A549 (cell line): ENCODE results near the gene FUT3. TPM values are rescaled to one million over a fixed set of nuclear protein-coding genes. Genes with fewer than 3 reads are reported as not detected.
"Not testable (repeated sequence)": the region's sequence is repeated elsewhere in the genome, so short reads cannot be mapped to it uniquely, and the experiment has no call there.

ENCODE experiments used
- ATAC-seq, 2 experiments: fragments of 200-7000 bp in 1 of 2; fragments of >200 bp in 1 of 2; cut with Nextera tagmentation in 1 of 2; cut with Tn5 transposase in 1 of 2; 3 replicates each; pipeline versions ENCODE4 v1.8.0 to v1.9.1; 2018 to 2020; ENCODE audit warnings: mild to moderate bottlenecking in 1 of 2, moderate library complexity in 1 of 2
- CTCF ChIA-PET: fragments of 300-600 bp; sonication (Branson Sonifier 250); formaldehyde crosslinking; extraction: SDS; loops from one replicate; lab custom pipeline; 2021; ENCODE audit warnings: antibody characterized with exemption, inconsistent platforms; lab: Yijun Ruan, JAX
- POLR2A ChIA-PET: fragments of 350-600 bp; formaldehyde crosslinking; extraction: SDS; loops from one replicate; lab custom pipeline; 2021; ENCODE audit warnings: antibody characterized with exemption, inconsistent platforms; lab: Yijun Ruan, JAX
- DNase-seq, 2 experiments: peaks; one replicate each; pipeline versions ENCODE4 v3.0.0 to v3.0.0-alpha.2; 2011 to 2016; ENCODE audit warnings: low read depth in 1 of 2, low spot score in 1 of 2
- FAIRE-seq: peaks from 2 replicates; lab custom pipeline; 2011; peaks lifted over from hg19 to GRCh38; lab: Jason Lieb, UNC
- H3K27ac ChIP-seq, 2 experiments: fragments of >200 bp; sonication (Bioruptor Twin); formaldehyde crosslinking; 3 replicates each; pipeline ENCODE4 v1.5.1; 2016 to 2017
- H3K4me1 ChIP-seq: fragments of >200 bp; sonication (Bioruptor Twin); formaldehyde crosslinking; 3 replicates; pipeline ENCODE4 v1.6.1; 2016
- H3K4me2 ChIP-seq: fragments of >200 bp; sonication (Bioruptor Twin); formaldehyde crosslinking; 3 replicates; pipeline ENCODE4 v1.6.1; 2016
- H3K4me3 ChIP-seq: fragments of >200 bp; sonication (Bioruptor Twin); formaldehyde crosslinking; 3 replicates; pipeline ENCODE4 v1.5.1; 2016
- H3K9me3 ChIP-seq: fragments of >200 bp; sonication (Bioruptor Twin); formaldehyde crosslinking; 3 replicates; pipeline ENCODE4 v1.6.1; 2016
- CBX2 ChIP-seq: fragments of 200-600 bp; sonication (generic); IDR thresholded peaks from 2 replicates; pipeline ENCODE4 v1.6.1; 2016; ENCODE audit warnings: low read depth, mild to moderate bottlenecking, borderline replicate concordance
- CEBPB ChIP-seq, 2 experiments: fragments of >200 bp in 1 of 2; sonication (Bioruptor Twin) in 1 of 2; formaldehyde crosslinking in 1 of 2; IDR thresholded peaks; 2 replicates each; pipeline ENCODE4 v1.6.1; 2012 to 2016
- CHD2 ChIP-seq: fragments of 150-350 bp; IDR thresholded peaks from 2 replicates; pipeline ENCODE4 v1.6.1; 2014; ENCODE audit warnings: low read length; ENCODE audit not compliant: partially characterized antibody
- CHD4 ChIP-seq: fragments of 200-600 bp; sonication (generic); IDR thresholded peaks from 2 replicates; pipeline ENCODE4 v1.6.1; 2016; ENCODE audit warnings: antibody characterized with exemption, mild to moderate bottlenecking, borderline replicate concordance
- EHF ChIP-seq: fragments of 250-450 bp; sonication (Bioruptor Pico); IDR thresholded peaks from 2 replicates; pipeline ENCODE4 v1.5.0; 2020; ENCODE audit warnings: mild to moderate bottlenecking
- EHMT2 ChIP-seq: fragments of 200-600 bp; sonication (generic); IDR thresholded peaks from 2 replicates; pipeline ENCODE4 v1.6.1; 2016; ENCODE audit warnings: antibody characterized with exemption, low read depth, mild to moderate bottlenecking, moderate library complexity
- ELK1 ChIP-seq: fragments of 150-350 bp; IDR thresholded peaks from 2 replicates; pipeline ENCODE4 v1.6.1; 2014; ENCODE audit warnings: low read depth, mild to moderate bottlenecking, low read length
- EP300 ChIP-seq, 2 experiments: fragments of >200 bp; sonication (Bioruptor Twin); formaldehyde crosslinking; IDR thresholded peaks; 2 replicates in 1 of 2; 3 replicates in 1 of 2; pipeline ENCODE4 v1.6.1; 2016 to 2017
- FOSL2 ChIP-seq, 2 experiments: fragments of 450-650 bp in 1 of 2; fragments of >200 bp in 1 of 2; sonication (Bioruptor Twin) in 1 of 2; formaldehyde crosslinking; IDR thresholded peaks; 2 replicates each; pipeline versions ENCODE4 v1.5.0 to v1.6.1; 2016 to 2020; ENCODE audit warnings: mild to moderate bottlenecking in 1 of 2, moderate library complexity in 1 of 2
- HDAC2 ChIP-seq: fragments of 200-600 bp; sonication (generic); IDR thresholded peaks from 2 replicates; pipeline ENCODE4 v1.6.1; 2016
- JUNB ChIP-seq: fragments of >200 bp; sonication (Bioruptor Twin); formaldehyde crosslinking; IDR thresholded peaks from 2 replicates; pipeline ENCODE4 v1.6.1; 2016
- KDM5A ChIP-seq: fragments of 200-600 bp; sonication (generic); IDR thresholded peaks from 2 replicates; pipeline ENCODE4 v1.6.1; 2016; ENCODE audit warnings: antibody characterized with exemption, mild to moderate bottlenecking
- MAZ ChIP-seq: fragments of 150-350 bp; IDR thresholded peaks from 2 replicates; pipeline ENCODE4 v1.6.1; 2014; ENCODE audit warnings: antibody characterized with exemption, low read depth, low read length, borderline replicate concordance
- POLR2A ChIP-seq: IDR thresholded peaks from 2 replicates; pipeline ENCODE4 v1.6.1; 2012; ENCODE audit warnings: mild to moderate bottlenecking, low read length
- RARB ChIP-seq: fragments of 250-450 bp; sonication (Bioruptor Pico); IDR thresholded peaks from 2 replicates; pipeline ENCODE4 v1.8.0; 2021; ENCODE audit warnings: mild to moderate bottlenecking, moderate library complexity
- SMC3 ChIP-seq: fragments of >200 bp; sonication (Bioruptor Twin); formaldehyde crosslinking; IDR thresholded peaks from 3 replicates; pipeline ENCODE4 v1.6.1; 2018; ENCODE audit warnings: inconsistent platforms
- SREBF2 ChIP-seq: fragments of 450-650 bp; IDR thresholded peaks from 2 replicates; pipeline ENCODE4 v1.6.1; 2014; ENCODE audit warnings: mild to moderate bottlenecking, moderate library complexity
- TFCP2L1 ChIP-seq: fragments of 250-450 bp; sonication (Bioruptor Pico); IDR thresholded peaks from 2 replicates; pipeline ENCODE4 v1.5.0; 2021; ENCODE audit warnings: mild to moderate bottlenecking
- ZNF302 ChIP-seq: fragments of 250-450 bp; sonication (Bioruptor Pico); IDR thresholded peaks from 2 replicates; pipeline ENCODE4 v1.9.0; 2021; ENCODE audit warnings: inconsistent platforms, mild to moderate bottlenecking, moderate library complexity
- WGBS: methylation state at CpG from one replicate; pipeline ENCODE4 v1.1.6; 2017; ENCODE audit errors: missing lambda C conversion rate; 5-methylcytosine and 5-hydroxymethylcytosine counted together
- polyA plus RNA-seq, 4 experiments: library from polyadenylated mRNA; depleted of rRNA in 3 of 4; stranded (reverse); fragments of >200 nt; fragmentation: RNase III in 1 of 4; extraction: RNeasy Plus Mini Kit Qiagen cat#74134 plus additional on column Dnase treatment in 1 of 4; gene quantifications; 2 replicates in 3 of 4; 3 replicates in 1 of 4; pipeline ENCODE4 v1.2.3, GENCODE V29; 2011 to 2017

The FUT3 gene
- polyA plus RNA-seq, 2 of the 4 experiments (the other 2 are of a cell fraction) = 0.09 TPM

GRCh38 chr19:5857203-5858081 lies 6.2 kb upstream of the FUT3 start:
- H3K9me3 ChIP-seq = no peaks in the 10 kb centered on the region
- no peak overlapping the region for H3K4me2 ChIP-seq
- ChIA-PET CTCF (interaction anchor here (1.0 kb wide), 1 partner anchor 53 kb away, joined by 3 read pairs; the partner anchor contains the start of gene NRTN), POLR2A (interaction anchor here (0.7 kb wide), 1 partner anchor 29 kb away, joined by 3 read pairs; no protein-coding TSS in a partner anchor)
- H3K4me3 ChIP-seq = no peak overlapping the region
- WGBS = 76% methylated on average over 18 of the region's 18 CpGs
- TF ChIP-seq CHD4 (no peak), HDAC2 (no peak), FOSL2 (IDR thresholded peaks at IDR 0.05) (no peak), FOSL2 (CRISPR knock-in tag; IDR thresholded peaks at IDR 0.05) (no peak), SMC3 (no peak), EHMT2 (no peak), EHF (no peak), ELK1 (no peak), KDM5A (no peak), TFCP2L1 (CRISPR knock-in tag) (no peak), SREBF2 (no peak), CEBPB (IDR thresholded peaks at IDR 0.05) (no peak), JUNB (no peak), ZNF302 (CRISPR knock-in tag) (no peak), POLR2A (no peak), RARB (CRISPR knock-in tag) (no peak), CHD2 (no peak)
- H3K27ac ChIP-seq = no peak overlapping the region
- no peak for DNase-seq
- no peak for ATAC-seq
- no peak for FAIRE-seq
- H3K4me1 ChIP-seq = 0 out of 3 replicates have a peak, but pooled peaks cover 5% of the 10 kb centered on the region

GRCh38 chr19:5855151-5855550 lies 3.9 kb upstream of the FUT3 start:
- CTCF ChIA-PET = not testable (repeated sequence)

GRCh38 chr19:5854121-5854520 lies 2.9 kb upstream of the FUT3 start:
- H3K27ac ChIP-seq, H3K9me3 ChIP-seq, POLR2A ChIA-PET, H3K4me2 ChIP-seq, FAIRE-seq, DNase-seq, ATAC-seq, H3K4me3 ChIP-seq: not testable (repeated sequence)
- CTCF ChIA-PET = interaction anchor here (0.9 kb wide), 1 partner anchor 15 kb away, joined by 3 read pairs; the partner anchor contains the start of gene FUT6
- peaks cover 14% of the 10 kb centered on the region for H3K4me1 ChIP-seq
- WGBS = 60% methylated on average over 9 of the region's 10 CpGs

More at GRCh38 chr19:5855151-5855550, 3.9 kb upstream of the FUT3 start:
- 78% methylated on average over 9 of the region's 9 CpGs for WGBS
- not testable (repeated sequence) for FAIRE-seq, DNase-seq, H3K9me3 ChIP-seq, H3K4me2 ChIP-seq, ATAC-seq, H3K27ac ChIP-seq, H3K4me3 ChIP-seq
- H3K4me1 ChIP-seq = peaks cover 11% of the 10 kb centered on the region
- POLR2A ChIA-PET = interaction anchor here (2.3 kb wide), 1 partner anchor 27 kb away, joined by 6 read pairs; no protein-coding TSS in a partner anchor

GRCh38 chr19:5850743-5851293 lies 431 bp downstream of the FUT3 start:
- H3K4me2 ChIP-seq = peak overlapping the region; percentile 59
- H3K4me3 ChIP-seq = no peak overlapping the region
- ChIA-PET POLR2A (no interaction called here), CTCF (no interaction called here)
- DNase-seq (no peak), FAIRE-seq (no peak), ATAC-seq (peak; percentile 47 to 72; a peak in 5 of 6 replicates)
- WGBS = 22% methylated on average over 4 of the region's 5 CpGs
- peaks cover 14% of the 10 kb centered on the region for H3K4me1 ChIP-seq
- TF ChIP-seq EP300 (IDR thresholded peaks at IDR 0.05) (no peak), SREBF2 (no peak), ZNF302 (CRISPR knock-in tag) (no peak), CEBPB (IDR thresholded peaks at IDR 0.05) (peak; percentile 60 to 85; a peak in 3 of 4 replicates), MAZ (no peak), CBX2 (no peak)
- peak overlapping the region; percentile 63 to 81 for H3K27ac ChIP-seq
- H3K9me3 ChIP-seq = no peaks in the 10 kb centered on the region
